NAMALWA (cell line): ENCODE results near the gene RRP12.
"Not testable (repeated sequence)": the region's sequence is repeated elsewhere in the genome, so short reads cannot be mapped to it uniquely, and the experiment has no call there.

Experiments used
- DNase-seq: peaks from one replicate; pipeline ENCODE4 v3.0.0-alpha.2; 2015; ENCODE audit warnings: low spot score

RRP12 gene

DNA sequence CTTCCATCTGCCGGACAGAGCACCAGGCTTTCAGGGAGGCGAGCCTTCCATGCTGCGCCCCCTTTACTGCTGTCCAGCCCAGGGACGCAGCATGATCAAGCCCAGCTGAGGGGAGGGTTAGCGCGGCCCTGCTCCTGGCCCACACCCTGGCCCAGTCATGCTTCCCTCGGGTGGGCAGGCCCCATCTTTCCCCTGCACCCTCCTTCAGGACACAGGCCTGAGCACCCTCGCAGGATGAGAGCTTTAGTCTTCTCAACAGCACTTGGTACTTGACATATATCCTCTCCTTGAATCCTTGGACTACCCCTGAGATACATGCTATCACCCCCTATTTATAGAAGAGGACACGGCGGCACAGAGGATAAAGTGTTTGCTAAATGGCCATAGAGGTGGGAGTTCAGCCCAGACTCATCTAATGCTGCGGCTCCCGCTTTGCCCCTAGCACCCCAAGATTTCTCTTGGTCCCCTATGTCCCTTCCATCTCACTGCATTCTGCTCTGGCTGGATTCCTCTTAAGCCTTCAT is 34.0 kb downstream of the RRP12 start:
- DNase-seq = no peak

DNA sequence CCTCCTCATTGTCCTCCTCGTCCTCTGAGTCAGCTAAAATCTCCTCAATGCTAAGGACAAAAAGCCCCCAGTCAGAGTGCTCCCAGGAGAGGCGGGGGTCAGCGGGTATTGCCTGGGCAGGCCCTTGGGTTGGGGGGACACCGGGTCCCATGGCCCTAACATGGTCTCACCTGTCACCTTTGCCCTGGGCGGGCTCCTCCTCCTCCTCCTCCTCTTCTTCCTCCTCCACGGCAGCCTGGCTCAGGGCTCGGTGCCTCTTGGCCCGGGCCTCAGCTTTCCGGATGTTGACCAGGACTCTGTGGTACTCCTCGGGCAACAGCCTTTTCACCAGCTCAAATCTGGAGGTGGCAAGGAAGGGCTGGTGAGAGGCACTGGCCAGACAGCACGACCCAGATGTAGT is 34.6 kb downstream of the RRP12 start:
- DNase-seq = no peak

DNA sequence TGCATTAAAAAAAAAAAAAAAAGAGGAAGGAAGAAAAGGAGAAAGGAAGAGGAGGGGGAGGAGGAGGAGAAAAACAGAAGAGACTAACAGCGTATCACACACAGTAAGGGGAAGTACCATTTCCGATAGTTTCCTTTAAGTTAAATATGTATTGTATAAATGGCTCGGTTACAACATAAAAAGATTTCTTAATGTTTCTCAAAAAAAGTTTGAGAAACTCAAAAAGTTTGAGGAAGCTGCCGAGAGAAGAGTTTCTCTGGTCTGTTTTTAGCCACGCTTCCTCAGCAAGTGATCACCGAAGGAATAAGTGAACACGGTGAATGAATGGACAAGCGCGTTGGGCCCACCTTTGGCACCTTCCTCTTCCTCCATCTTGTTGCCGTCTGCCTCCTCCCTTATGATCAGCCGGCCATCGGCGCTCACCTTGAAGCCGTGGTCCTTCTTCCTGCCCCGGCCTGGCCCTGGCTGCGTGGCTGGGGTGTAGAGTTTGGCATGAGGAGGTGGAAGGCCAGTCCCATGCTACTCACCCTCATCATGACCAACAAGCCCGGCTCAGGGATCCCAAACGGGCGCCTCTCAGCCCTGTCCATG is 35.3 kb downstream of the RRP12 start:
- DNase-seq = no peak

DNA sequence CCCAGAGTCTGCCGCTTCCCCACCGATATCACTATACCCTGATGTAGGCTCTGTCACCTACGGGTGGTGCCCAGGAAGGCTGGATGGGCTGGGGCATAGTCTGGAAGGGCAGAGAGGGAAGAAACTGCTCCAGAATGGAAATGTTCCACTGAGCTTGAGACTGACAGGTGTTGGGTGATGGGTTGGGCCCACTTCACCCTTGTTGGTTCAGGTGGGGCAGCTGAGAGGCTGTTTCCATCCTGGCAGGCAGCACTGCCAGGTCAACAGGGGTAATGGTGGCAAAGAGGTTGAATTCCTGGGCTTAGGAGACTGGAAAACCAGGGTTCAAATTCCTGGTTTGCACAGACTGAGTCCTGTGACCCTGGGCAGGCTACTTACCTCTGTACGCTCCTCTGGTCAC is 38.1 kb downstream of the RRP12 start:
- no peak for DNase-seq

DNA sequence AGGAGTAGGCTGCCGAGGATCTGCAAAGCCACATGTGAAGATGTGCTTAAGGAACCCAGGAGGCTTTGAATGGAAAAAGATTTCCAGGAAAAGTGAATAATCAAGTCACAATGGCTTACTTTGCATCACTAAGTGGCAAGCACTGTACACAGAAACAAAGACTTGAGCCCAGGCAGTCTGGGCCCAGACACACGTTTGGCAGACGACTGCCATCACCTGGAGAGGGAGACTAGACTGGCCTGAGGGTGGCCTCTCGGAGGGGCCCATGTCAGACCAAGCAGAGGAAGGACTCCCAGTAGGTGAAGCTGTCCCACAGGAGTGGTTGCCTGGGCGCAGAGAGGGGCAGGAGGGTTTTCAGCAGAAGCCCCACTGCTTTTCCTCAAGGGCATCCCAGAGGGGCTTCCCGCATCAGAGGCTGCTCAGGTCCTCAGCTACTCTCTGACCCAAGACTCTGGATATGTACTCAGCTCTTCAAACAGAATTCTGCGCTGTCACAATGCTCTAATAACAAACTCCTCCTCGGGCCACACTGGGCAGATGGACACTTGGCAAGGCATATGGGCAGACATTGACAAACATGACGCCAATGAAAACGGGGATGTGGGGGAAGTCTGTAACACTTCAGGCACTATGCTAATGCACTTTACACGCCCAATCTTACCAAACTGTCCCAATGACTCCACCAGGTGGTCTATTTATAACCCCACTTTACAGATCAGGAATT is 38.7 kb downstream of the RRP12 start:
- no peak for DNase-seq

DNA sequence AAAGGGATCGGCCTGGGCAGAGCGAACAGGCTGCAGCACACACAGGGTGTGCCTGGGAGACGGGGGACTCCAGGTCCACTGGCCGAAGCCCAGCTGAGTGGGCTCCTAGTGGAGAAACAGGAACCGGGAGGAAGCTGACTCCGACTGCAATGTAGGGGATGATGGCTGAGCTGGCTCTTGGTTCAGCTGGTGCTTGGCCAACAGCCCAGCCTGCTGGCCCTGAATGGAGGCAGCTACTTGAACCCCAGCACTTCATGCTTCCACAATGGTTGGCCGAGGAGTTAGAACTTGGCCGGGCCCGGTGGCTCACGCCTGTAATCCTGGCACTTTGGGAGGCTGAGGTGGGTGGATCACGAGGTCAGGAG is 39.6 kb downstream of the RRP12 start:
- no peak for DNase-seq

DNA sequence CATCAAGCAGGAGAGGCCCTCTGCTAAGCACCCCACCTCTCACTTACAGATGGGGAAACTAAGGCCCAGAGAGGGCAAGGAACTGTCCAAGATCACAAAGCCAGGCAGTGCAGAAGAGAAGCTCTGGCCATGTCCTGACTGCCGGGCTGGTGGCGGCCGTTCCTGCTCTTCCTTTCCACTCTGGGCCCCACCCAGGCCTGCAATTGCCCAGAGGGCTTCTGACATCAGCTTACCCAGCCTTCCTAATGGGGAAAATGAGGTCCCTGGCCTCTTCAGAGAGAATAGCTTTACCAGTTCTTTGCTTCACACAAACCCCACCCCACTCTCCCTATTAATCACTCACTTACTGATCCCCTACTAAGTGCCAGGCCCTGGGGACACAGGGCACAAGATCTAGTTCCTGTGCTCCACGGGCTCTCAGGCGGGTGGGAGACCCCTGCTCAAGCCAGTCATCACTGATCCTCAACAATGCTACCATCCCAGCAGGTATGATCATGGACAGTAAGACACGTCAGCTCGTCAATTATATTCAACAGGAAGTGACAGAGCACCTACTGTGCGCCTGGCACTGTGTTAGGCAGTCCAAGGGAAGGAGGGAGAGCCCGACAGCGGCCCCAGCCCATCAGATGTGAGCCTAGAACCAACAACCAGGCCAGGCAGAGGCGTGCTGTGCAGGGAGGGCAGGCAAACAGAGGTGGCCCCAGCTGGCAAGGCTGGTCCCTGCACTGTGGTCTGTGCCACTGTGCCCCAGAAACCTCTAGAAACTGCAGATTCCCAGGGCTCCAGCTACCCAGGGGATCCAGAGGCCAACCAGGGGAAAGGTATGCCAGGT is 40.2 kb downstream of the RRP12 start:
- no peak for DNase-seq

DNA sequence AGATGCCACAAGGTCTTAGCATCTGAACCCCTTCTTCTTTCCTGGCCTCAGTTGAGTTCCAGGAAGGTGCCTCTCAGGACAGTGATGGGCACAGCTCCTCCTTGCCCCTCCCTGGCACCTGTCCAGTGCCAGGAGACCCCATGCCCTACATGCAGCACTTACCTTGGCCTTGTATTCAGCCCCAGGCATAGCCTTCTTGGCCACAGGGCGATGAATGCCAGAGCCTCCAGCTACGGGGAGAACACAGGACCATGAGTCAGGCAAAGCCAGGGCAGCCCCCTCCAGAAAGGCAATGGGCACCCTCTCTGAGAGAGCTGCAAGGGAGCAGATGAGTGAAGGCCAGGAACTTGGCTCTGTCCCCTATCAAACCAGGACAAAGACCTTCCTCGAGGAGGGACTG is 42.4 kb downstream of the RRP12 start:
- no peak for DNase-seq

DNA sequence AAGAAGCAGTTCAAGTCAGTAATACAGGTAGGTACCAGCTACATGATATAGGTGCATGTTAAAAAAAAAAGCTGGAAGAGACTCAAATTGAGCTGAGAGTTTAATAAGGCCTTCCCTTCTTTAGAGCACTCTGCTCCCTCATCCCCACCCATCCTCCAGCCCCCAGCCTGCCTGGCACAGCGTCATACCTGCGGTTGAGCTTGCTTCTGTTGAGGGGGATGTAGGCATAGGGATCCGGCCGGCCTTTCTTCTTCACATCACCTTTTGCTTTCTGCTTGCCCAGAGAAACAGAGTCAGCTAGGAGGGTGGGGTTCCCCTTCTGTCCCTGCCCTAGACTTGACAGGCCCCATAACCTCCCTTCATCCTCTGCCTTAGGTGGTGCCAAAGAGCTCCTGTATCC is 42.8 kb downstream of the RRP12 start:
- no peak for DNase-seq

DNA sequence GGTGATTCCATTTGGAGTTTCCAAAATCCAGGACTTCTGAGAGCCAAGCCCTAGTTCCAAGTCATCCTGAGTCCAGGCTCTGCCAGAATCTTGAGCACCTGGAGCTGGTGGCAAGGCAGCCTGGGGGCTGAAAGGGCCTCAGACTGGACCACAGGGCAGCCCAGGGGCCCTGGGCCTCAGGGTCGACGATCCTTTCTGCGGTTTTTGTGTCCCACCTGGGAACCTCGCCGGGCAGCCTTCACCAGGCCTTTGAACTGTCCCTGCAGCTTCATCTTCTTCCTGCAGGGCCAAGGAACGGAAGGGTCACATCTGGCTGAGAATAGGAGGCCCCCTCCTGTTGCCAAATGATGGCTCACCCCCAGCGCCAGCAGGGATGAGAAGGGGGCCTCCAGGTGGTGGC is 44.2 kb downstream of the RRP12 start:
- DNase-seq = no peak

DNA sequence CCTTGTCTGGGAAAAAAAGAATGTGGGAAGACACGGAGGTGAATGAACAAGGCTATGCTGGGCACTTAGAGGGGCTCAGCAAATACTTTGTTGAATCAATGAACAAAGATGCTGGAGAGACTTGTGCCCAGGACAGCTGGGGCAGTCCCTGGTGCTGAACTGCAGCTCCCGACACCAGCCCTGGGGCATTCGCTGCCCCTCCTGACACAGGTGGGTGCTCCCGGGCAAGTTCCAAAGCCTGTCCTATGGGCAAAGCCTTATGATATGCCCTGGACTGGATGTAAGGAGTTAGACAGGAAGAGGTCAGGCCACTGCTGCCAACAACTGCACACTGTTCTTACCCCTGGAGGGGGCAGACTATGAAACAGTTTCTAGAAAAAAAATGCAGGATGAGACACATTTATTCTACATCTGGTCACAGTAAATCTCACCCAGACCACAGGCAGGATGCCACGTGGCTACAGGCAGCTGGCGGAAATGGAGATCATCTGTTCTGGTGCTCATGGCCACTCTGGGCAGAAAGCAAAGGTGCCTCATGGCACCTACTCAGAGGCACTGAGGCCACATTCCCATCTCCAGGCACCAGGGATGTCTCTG is 44.7 kb downstream of the RRP12 start:
- DNase-seq = peak; percentile 36

DNA sequence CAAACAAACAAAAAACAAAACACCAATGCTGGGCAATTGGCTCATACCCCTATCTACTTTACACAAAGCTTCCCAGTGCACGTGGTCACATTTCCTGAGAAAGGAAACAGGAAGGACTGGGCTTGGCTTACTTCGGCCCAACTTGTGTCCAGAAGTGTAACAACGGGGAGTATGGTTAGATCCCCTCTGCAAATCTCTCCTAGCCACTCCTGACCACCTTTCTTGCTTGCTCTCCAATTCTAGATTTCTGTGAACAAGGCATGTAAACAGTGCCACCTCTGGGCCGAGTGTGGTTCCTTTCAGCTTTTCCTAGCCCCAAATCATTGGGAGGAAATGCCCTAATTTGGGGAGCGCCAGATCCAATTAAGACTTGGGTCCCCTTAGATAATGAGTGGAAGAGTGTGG is 45.6 kb downstream of the RRP12 start:
- DNase-seq = no peak

DNA sequence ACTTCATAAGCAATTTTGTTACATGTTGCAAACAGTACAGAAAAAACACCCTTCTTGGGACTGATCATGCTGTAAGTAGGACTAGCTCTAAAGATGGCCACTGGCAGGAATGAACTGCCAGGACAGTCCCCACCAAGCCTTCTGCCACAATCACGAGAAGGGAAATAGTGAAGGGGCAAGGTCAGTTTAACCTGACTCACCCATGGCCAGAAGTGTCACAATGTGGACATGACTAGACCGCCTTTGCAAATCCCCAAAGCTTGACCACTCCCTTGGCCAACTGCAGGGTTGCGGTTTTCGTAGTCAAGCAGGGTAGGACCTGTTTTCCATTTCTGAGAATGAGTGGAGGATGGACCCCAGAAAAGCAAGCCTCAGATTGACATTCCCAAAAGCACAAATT is 47.2 kb downstream of the RRP12 start:
- DNase-seq = no peak

DNA sequence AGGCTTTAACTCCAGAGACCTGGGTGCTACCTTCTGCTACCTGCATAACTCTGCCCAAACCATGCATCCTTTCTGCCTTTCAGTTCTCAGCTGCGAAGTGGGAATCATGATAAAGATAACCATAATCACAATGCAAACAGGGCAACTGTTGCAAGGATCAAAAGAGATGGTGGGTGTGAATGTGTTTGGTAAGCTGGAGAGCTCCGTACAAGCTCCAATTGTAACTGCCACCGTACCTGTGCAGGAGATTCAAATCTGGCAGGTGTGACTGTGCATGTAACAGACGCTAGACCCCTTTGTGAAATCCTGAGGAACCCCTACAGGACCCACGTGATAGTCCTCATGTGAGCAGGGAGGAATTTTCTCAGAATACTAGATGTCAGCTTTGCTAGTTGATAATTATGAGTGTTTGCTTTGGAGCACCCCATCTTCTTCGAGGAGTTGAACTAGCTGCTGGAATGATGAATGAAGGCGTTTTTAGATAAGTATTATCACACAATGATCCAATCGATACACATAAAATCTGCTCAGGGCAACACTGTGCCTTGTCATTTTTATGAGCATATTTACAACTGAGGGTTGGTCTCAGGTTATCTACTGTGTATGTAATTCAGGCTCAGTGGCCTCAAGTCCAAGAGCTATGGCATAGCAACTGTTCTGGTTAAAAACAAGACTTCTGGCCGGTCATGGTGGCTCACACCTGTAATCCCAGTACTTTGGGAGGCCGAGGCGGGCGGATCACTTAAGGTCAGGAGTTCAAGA is 51.2 kb downstream of the RRP12 start:
- no peak for DNase-seq

DNA sequence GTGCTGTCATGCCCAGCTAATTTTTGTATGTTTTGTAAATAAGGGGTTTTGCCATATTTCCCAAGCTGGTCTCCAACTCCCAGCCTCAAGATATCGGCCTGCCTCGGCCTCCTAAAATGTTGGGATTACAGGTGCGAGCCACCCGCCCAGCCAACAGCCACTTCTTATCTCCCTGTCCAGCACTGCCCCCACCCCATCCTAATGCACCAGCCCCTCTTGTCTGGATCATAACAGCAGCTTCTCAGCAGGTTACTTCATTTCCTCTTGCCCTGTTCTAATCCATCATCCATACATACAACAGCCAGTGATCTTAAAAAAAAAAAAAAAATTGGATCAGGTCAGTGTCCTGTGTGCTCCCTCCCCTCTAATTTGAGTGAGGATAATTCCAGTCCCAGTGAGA is 53.8 kb downstream of the RRP12 start:
- no peak for DNase-seq

DNA sequence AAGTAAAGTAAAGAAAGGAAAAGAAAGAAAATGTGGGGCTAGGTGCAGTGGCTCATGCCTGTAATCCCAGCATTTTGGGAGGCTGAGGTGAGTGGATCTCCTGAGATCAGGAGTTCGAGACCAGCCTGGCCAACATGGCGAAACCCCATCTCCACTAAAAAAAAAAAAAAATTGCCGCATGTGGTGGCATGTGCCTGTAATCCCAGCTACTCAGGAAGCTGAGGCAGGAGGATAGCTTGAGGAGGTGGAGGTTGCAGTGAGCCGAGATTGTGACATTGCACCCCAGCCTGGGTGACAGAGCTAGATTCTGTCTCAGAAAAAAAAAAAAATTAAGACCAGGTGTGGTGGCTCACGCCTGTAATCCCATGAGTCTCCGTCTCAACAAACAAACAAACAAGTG is 57.5 kb downstream of the RRP12 start:
- not testable (repeated sequence) for DNase-seq

DNA sequence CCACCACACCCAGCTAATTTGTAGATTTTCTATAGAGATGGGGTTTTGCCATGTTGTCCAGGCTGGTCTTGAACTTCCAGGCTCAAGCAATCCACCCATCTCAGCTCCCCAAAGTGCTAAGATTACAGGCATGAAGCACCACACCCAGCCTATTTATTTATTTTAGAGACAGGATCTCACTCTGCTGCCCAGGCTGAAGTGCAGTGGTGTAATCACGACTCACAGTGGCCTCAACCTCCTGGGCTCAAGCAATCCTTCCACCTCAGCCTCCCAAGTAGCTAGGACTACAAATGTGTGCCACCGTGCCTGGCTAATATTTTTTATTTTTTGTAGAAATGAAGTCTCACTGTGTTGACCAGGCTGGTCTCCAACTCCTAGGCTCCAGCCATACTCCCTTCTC is 59.7 kb downstream of the RRP12 start:
- no peak for DNase-seq

DNA sequence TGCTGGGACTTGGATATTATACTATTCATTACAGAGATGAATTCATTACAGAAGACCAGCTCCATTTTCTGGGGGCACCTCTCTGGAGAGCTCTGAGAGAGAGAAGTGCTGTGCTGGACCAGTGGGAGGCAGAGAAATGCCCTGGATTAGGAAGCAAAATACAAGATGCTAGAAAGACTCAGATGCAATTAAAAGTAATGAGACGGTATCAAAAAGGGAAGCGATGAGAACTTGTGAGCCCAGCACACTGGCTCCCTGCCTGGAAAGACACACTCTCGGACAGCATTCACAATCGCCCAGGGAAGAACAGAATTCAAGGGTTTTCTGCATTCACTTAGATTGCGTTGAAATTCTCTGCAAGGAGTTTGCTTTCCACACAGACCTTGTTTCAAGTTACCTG is 63.1 kb downstream of the RRP12 start:
- DNase-seq = no peak

DNA sequence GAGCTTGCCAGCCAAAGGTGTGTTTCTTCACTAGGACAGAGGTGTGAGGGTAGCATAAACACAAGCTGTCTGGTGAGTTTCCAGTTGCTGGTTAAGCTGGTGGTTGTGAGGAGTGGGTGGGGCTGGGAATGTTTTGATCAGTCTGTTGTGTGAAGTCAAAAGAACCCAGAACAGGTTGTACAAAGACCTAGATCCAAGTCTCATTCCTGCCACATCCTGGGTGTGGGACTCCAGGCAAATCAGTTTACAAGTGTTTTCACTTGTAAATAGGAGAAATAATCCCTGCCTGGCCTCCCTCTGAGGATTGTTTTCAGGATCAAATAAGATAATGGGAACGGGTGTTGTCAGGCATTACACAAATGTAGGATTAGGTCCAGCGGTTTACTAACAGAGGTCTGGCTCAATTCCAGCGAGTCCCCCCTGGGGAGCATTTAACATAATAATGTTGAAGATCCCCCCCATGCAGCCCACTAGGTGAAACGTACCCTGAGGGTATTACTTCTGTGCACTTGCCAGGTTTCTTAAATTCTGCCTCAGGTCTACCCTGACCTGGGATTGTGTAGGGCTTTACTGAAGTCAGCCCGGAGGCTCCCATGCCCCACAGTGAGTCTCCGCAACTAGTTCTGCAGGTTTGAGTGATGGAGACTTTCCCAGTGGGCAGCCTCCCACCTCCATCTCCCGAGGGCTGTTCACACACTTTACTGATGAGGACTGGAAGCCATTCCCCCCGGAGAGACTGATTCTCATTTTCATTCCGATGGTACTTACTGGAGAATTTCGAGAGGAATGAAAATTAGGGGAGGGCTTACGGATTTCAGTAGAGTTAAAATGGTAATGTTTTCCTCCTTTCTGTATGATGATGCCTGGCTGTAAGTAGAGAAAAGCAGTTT is 64.0 kb downstream of the RRP12 start:
- DNase-seq = no peak

DNA sequence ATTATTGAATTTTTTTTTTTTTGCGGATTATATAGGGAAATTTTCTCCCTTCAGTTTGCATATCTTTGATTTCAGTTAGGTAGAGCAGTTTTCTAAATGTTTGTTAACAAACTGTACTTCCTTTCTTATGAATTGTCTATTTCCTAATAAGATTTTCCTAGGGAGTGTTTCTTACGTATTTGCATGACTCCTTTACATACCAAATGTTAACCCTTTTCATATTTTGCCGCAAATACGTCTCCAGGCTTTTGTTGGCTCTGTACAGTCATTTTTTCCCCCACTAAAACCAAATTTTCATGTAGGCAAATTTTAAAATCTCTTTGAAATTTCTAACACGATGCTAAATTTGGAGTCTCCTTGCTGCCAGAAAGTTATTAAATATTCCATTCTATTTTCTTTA is 64.7 kb downstream of the RRP12 start:
- DNase-seq = peak; percentile 37

DNA sequence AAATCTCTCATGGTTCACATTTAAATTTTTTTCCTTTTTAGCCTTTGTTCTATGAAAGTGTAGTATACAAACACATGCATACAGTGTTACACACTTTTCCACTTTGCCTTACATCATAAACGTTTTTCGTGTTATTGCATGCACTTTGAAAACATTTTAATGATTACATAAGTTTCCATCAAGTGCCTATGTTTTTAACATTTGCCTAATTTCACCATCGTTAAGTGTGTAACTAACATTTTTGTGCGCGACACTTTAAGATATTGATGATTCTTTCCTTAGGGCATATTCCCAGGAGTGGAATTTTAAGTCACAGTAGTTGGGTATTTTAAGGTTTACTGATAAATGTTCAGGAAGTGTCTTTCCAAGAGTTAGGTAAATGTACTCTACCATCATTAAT is 65.1 kb downstream of the RRP12 start:
- no peak for DNase-seq
